Pancreas (tissue), 10 donors: ENCODE measurements around the gene BRMS1. TPM values are rescaled to one million over a fixed set of nuclear protein-coding genes. Genes with fewer than 3 reads are reported as not detected.
"Not testable (repeated sequence)": the region's sequence is repeated elsewhere in the genome, so short reads cannot be mapped to it uniquely, and the experiment has no call there.

ENCODE experiments used
- ATAC-seq, 4 donors: fragments of 200-7000 bp; cut with Tn5 transposase; one replicate each; pipeline versions ENCODE4 v1.8.0 to v1.9.1; 2020; ENCODE audit warnings: mild to moderate bottlenecking in 4 of 4, moderate library complexity in 4 of 4
- DNase-seq, 6 donors: peaks; one replicate each; pipeline ENCODE4 v3.0.0-alpha.2; 2020
- FAIRE-seq: peaks from 2 replicates; lab custom pipeline; 2012; peaks lifted over from hg19 to GRCh38; lab: Jason Lieb, UNC
- H3K27ac ChIP-seq, 4 donors: fragments of 200-600 bp; sonication (generic); 1 replicate in 3 of 4; 2 replicates in 1 of 4; pipeline versions ENCODE4 v1.5.0 to v1.8.0; 2020
- H3K27me3 ChIP-seq, 4 donors: fragments of 200-600 bp; one replicate each; pipeline ENCODE4 v1.8.0; 2021
- H3K36me3 ChIP-seq, 3 donors: fragments of 200-600 bp; sonication (generic) in 1 of 3; one replicate each; pipeline versions ENCODE4 v1.5.0 to v1.8.0; 2020 to 2021
- H3K4me1 ChIP-seq, 3 donors: fragments of 200-600 bp; one replicate each; pipeline ENCODE4 v1.8.0; 2021
- H3K4me3 ChIP-seq, 4 donors: fragments of 200-600 bp; sonication (generic) in 2 of 4; one replicate each; pipeline versions ENCODE4 v1.5.0 to v1.8.0; 2020 to 2021
- H3K9me3 ChIP-seq, 4 donors: fragments of 200-600 bp; one replicate each; pipeline ENCODE4 v1.8.0; 2021
- CTCF ChIP-seq, 4 donors: fragments of 200-600 bp; sonication (generic) in 3 of 4; IDR thresholded peaks; one replicate each; pipeline versions ENCODE4 v1.5.0 to v1.8.0; 2021; ENCODE audit warnings: antibody characterized with exemption in 4 of 4
- whole genome bisulfite sequencing, 2 donors: extraction: QIAGEN DNeasy Blood & Tissue Kit; methylation state at CpG; one replicate each; pipeline ENCODE4 v1.1.7; 2013; 5-methylcytosine and 5-hydroxymethylcytosine counted together
- intact Hi-C, 3 donors: fragments of 100-400 bp; cut with DNase I; formaldehyde crosslinking; loops; one replicate each; pipeline versions ENCODE4 v1.11.1 to v1.14.2; 2022
- polyA plus RNA-seq, 2 donors: library from polyadenylated mRNA; stranded (reverse); fragments of 200-250 nt; gene quantifications; one replicate each; pipeline ENCODE4 v1.2.3, GENCODE V29; 2013
- total RNA-seq, 6 donors: library from RNA; stranded (reverse); fragmentation: NEBNext Ultra II Directional in 4 of 6; extraction: Animal tissue kit (Norgen Biotek cat#: 25700) in 4 of 6; gene quantifications; one replicate each; pipeline versions ENCODE4 v1.2.1 to v1.2.4, GENCODE V29; 2021 to 2023
- donor health status: healthy with polysubstance abuse.
- donor health status: DM: no; HTN: no; CAD: no; lungs with moderate emphysema.
- donor health status: DM: no; HTN: no; CAD: no.
- donor health status: control.
- donor health status: control.
- donor health status: Bipolar disorder and iron deficiency.
- donor health status: DM: yes; HTN: yes; CAD: no.
- donor health status: DM: no; HTN: no; CAD: no.
- donor health status: DM: no; HTN: no; CAD: no.
- donor health status: DM: yes; HTN: yes; CAD: no.

BRMS1 gene
- total and polyA plus RNA-seq, 8 donors = 14.3 to 65.0 (median 21.2) TPM

DNA sequence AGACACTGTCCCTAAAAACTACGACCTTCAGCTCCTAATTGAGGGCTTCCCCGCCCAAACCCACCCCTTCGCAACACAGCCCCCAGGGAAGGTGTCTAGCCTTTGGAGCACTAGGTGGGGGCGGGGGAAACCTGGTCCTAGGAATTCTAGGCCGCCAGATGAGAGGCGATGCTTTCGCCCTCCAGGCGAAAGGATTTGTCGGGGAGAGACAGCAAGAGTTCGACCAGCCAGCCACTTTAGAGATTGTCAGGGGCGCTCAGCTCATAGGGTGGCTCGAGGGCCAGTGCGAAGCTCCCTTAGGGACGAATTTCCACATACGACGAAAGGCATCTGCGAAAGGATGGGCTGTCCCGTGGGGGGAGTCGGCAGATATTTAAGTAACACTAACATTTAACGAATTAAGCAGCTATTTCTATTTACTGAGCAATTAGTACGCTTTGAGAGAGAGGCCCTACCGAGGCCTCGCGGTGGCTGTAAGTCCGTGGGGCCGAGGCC lies 33.4 kb downstream of the BRMS1 start:
- intact Hi-C loops = no loop called here

GRCh38 chr11:66310803-66311440 lies 34.0 kb downstream of the BRMS1 start:
- ATAC-seq, H3K27me3 ChIP-seq, DNase-seq, H3K27ac ChIP-seq, H3K4me3 ChIP-seq, H3K36me3 ChIP-seq, FAIRE-seq, intact Hi-C loops, H3K4me1 ChIP-seq, H3K9me3 ChIP-seq: not testable (repeated sequence)
- WGBS, 2 donors = 82 to 85% methylated on average over 18 of the region's 18 CpGs

More for the DNA sequence above, 33.4 kb downstream of the BRMS1 start:
- no peak for ATAC-seq
- DNase-seq = no peak
- Histone ChIP-seq H3K36me3 (no peaks in the 10 kb centered on the region), H3K27ac (peak overlapping the region; percentile 71 to 87 (median 80)), H3K9me3 (no peaks in the 10 kb centered on the region), H3K27me3 (no peaks in the 10 kb centered on the region), H3K4me1 (no peaks in the 10 kb centered on the region), H3K4me3 (peak overlapping the region in 3 of 4 donors; percentile 29 to 55 (median 41))
- no peak for FAIRE-seq
- peak in 2 of 4 donors; percentile 69 to 80 for TF ChIP-seq CTCF (IDR thresholded peaks at IDR 0.05)
- WGBS, 2 donors = 28 to 32% methylated on average over 26 of the region's 26 CpGs

GRCh38 chr11:66310324-66310723 lies 34.6 kb downstream of the BRMS1 start:
- Histone ChIP-seq H3K4me1 (no peaks in the 10 kb centered on the region), H3K36me3 (no peaks in the 10 kb centered on the region), H3K27ac (no peak overlapping the region), H3K4me3 (no peak overlapping the region), H3K27me3 (no peaks in the 10 kb centered on the region), H3K9me3 (no peaks in the 10 kb centered on the region)
- no peak for TF ChIP-seq CTCF (IDR thresholded peaks at IDR 0.05)
- ATAC-seq (no peak), DNase-seq (no peak), FAIRE-seq (no peak)
- 54 to 66% methylated on average over 8 of the region's 8 CpGs for WGBS, 2 donors
- intact Hi-C loops = no loop called here

DNA sequence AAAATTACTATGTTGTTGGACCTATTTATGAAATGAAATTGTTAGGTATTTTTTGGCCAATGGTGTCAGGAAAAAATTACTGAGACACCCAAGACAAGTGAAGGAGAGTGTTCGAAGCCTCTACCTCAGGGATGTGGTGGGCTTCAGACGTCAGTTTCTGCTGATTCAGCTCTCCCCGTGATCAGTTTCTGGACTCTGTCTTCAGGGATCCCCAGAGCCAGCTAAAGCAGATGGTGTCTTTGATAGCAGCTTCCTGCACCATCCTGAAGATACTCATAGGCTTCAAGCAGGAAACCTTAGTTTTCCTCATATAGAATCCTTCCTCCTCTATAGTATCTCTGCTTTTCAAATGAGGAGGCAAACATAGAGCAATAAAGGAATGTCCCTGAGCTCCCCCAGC lies 35.4 kb downstream of the BRMS1 start:
- H3K9me3 ChIP-seq = no peaks in the 10 kb centered on the region
- intact Hi-C loops = loop anchor here in 1 of 3 donors (5.0 kb wide), 1 partner anchor 78 kb away; no protein-coding TSS in a partner anchor
- H3K4me3 ChIP-seq = no peak overlapping the region
- DNase-seq = no peak
- H3K27ac ChIP-seq = no peak overlapping the region
- TF ChIP-seq CTCF (IDR thresholded peaks at IDR 0.05) = no peak
- no peak for ATAC-seq
- no peak for FAIRE-seq
- H3K27me3 ChIP-seq = no peaks in the 10 kb centered on the region
- H3K4me1 ChIP-seq = no peaks in the 10 kb centered on the region
- WGBS, 2 donors = 52 to 78% methylated on average over 3 of the region's 3 CpGs
- no peaks in the 10 kb centered on the region for H3K36me3 ChIP-seq

GRCh38 chr11:66302656-66303055 lies 42.2 kb downstream of the BRMS1 start:
- intact Hi-C loops = no loop called here
- no peak overlapping the region for H3K4me3 ChIP-seq
- H3K27ac ChIP-seq = no peak overlapping the region
- FAIRE-seq (no peak), DNase-seq (no peak), ATAC-seq (no peak)
- H3K4me1 ChIP-seq = no peaks in the 10 kb centered on the region
- no peaks in the 10 kb centered on the region for H3K9me3 ChIP-seq
- H3K27me3 ChIP-seq = no peaks in the 10 kb centered on the region
- WGBS, 2 donors = 73 to 84% methylated on average over 12 of the region's 12 CpGs
- no peak for TF ChIP-seq CTCF (IDR thresholded peaks at IDR 0.05)
- no peaks in the 10 kb centered on the region for H3K36me3 ChIP-seq
